ENCODE measurements around the gene TMEM132C.

TMEM132C gene

DNA sequence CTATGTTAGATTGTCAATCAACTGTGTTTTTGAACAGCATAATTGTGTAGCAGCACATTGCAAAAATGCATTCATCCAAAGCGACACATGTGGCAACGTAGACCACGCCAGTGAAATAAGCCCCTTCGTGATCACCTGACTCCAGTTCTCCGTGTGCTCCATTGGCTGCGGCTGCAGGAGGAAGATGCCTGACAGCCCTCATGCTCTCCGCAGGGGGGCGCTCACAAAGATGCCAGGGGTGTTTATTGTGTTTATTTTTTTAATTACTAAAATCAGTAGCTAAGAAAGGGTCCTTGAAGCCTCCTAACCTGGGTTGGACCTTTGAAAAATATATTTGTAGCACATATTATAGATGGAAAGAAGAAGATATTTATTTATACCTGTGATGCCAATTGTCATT is 440.5 kb downstream of the TMEM132C start:
- DNase-seq (ENCODE audit: low read depth in 2 of 2) = no peak

DNA sequence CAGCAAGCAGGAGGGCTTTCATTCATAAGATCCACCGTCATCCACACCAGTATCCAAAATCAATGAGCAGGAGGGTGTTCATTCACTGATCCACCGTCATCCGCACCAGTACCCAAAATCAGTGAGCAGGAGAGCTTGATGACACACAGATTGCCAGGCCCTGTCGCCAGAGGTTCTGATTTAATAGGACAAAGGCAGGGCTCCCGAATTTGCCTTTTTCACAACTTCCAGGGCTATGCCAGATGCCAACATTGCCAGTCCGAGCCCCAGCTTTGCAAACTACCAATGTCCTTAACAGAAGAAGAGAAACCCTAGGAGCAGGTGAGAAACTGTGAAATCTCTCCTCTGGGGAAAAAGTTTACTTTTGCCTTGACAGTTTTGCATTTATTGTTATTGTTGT is 441.8 kb downstream of the TMEM132C start:
- DNase-seq (ENCODE audit: low read depth in 2 of 2) = no peak

- no peak for DNase-seq (ENCODE audit: low read depth in 2 of 2)
Observed at GRCh38 chr12:128709660-128710059, 442.7 kb downstream of the TMEM132C start.

GRCh38 chr12:128711486-128711885 is 444.5 kb downstream of the TMEM132C start:
- no peak for DNase-seq (ENCODE audit: low read depth in 2 of 2)

GRCh38 chr12:128712622-128713021 is 445.7 kb downstream of the TMEM132C start:
- no peak for DNase-seq (ENCODE audit: low read depth in 2 of 2)

GRCh38 chr12:128715485-128715884 is 448.5 kb downstream of the TMEM132C start:
- DNase-seq (ENCODE audit: low read depth in 2 of 2) = no peak

- DNase-seq (ENCODE audit: low read depth in 2 of 2) = no peak
Observed at GRCh38 chr12:128724468-128725046, 457.6 kb downstream of the TMEM132C start.

- no peak for DNase-seq (ENCODE audit: low read depth in 2 of 2)
Observed at GRCh38 chr12:128726886-128727285, 459.9 kb downstream of the TMEM132C start.

- DNase-seq (ENCODE audit: low read depth in 2 of 2) = no peak
Observed at GRCh38 chr12:128727461-128727860, 460.5 kb downstream of the TMEM132C start.

GRCh38 chr12:128727999-128728398 is 461.0 kb downstream of the TMEM132C start:
- no peak for DNase-seq (ENCODE audit: low read depth in 2 of 2)

DNA sequence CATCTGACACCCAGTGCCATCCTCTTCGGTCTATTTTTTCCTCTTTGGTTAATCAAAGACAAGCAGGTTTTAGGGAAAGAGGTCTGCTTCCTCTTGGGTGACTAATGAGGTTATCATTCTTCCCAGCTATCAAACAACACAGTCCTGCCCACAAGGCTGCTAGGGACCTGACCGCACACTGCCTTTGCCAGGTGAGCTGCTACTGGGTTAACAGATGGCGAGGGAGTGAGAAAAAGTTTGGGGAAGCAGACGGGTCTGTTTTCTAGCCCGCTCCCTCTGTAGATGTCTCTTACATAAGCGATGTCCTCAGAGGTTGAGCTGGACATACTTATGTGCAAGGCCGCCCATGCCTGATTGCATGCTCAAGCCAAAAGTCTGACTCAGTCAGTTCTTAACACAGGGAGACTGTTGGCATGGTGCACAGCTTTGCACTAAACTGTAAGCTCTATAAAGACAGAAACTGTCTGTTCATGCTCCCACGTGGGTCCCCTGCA is 462.7 kb downstream of the TMEM132C start:
- DNase-seq (ENCODE audit: low read depth in 2 of 2) = no peak

GRCh38 chr12:128734371-128734770 is 467.4 kb downstream of the TMEM132C start:
- DNase-seq (ENCODE audit: low read depth in 2 of 2) = no peak

DNA sequence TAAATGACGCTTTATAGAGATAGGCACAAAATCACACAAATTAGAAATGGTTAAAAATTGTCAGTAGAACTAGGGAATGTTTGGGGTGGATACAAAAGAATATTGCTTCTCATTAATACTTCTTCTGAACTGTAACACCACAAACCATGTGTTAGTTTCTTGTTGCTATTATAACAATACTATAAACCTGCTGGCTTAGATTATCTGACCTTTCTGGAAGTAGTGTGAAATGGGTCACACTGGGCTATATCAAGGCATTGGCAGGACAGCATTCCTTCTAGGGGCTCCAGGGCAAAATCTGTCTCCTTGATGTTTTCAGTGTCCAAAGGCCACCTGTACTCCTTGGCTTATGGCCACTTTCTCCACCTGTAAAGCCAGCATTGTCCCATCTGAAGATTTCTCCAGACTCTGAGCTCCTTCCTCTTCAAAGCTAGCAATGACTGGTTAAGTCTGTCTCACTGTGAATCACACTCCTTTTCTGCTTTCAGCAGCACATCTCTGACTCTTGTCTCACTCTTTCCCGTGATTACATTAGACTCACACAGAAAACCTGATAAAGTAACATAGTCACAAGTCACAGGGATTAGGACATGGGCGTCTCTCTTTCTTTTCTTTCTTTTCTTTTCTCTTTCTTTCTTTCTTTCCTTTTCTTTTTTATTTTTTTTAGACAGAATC is 470.5 kb downstream of the TMEM132C start:
- no peak for DNase-seq (ENCODE audit: low read depth in 2 of 2)

- no peak for DNase-seq (ENCODE audit: low read depth in 2 of 2)
Observed at GRCh38 chr12:128743916-128744315, 476.9 kb downstream of the TMEM132C start.

DNA sequence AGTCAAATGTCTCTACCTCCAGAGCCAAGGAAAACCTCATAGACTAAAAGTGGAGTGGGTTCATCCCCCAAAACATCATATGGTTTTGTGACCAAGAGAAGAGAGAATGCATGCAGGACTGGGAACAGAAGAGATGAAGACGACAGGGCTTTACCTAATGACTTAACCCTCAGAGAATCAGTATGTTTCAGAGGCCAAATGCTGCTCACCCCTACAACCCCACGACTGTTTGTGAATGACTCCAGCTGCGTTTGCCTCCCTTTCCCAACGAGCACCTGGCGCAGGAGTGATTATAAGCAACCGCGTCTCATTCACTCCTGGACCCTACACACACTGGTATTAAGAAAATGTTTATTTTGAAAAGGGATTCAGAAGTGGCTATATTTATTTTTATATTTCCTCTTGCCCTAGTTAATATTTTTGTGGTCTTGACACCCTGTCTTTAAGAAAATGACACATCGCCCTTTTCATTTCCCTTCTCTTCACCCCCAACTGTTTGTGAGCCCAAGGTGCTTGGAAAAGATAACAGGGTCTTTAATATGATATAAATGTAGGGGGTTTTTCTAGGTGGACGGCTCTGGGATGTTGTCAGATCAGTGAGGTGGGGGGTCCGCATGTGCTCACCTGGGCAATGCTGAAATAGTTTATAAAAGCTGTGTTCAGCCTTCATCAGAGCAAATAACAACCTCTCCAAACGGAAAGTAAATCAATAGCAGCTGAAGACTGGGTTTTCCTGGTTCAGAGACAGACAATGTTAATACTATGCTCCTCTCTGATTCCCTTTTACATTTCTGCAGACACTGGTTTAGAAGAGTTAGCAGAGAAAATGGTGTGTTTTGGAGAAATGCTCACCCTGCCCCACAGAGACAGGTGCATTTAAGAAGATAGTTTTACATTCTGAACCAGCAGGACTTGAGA is 479.1 kb downstream of the TMEM132C start:
- DNase-seq (ENCODE audit: low read depth in 2 of 2) = no peak

DNA sequence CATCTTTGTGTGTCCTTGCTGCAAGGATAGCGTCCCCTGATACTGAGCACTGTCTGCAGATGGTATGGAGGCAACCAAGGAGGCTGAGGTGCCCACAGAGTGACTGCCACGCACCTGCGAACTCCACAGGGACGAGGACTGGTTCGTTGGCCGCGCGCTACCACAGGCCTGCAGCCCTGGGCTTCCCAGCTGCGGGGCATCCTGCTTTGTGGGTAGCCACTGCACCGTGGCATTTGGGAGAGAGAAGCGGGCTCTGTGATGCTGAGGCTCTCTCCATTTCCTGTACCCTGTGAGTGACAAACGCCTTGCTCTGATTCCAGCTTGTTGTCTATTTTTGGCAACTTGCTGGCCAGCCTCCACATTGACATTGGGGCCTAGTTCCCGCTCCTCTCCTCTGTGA is 480.5 kb downstream of the TMEM132C start:
- DNase-seq (ENCODE audit: low read depth in 2 of 2) = no peak

DNA sequence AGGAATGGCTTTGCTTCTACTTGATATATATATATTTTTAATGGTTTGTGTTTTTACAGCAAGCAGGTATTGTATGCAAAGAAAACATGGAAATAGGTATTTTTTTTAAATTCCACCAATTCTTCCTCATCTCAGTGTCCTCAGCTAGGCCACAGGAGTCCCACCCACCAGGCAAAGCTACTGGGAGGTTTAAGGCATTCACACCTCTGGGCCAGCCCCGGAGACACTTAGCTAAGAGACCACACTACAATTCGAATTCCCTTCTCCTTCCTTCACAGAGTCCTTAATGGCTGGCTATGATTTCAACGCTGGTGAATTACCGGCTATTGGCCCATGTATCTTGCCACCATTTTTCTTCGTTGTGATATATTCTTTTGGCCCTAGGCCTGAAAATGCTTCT is 485.4 kb downstream of the TMEM132C start:
- DNase-seq (ENCODE audit: low read depth in 2 of 2) = no peak

DNA sequence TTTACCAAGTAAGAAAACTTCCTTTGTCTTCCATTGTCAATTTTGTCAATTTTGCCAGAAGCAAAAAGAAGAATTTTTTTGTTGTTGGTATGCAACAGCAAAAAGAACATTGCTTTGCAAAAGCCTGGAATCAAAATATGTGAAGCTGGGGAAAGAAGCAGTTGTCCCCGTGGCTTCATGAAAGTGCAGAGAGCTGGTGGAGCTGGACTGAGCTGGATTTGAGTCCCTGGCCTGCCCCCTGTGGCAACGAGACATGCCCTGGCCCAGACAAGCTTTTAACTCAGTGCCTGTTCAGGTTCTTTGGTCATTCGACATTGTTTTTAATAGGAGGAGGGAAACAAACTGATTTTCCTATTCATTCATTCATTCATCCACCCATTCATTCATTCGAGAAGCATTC is 486.5 kb downstream of the TMEM132C start:
- no peak for DNase-seq (ENCODE audit: low read depth in 2 of 2)

DNA sequence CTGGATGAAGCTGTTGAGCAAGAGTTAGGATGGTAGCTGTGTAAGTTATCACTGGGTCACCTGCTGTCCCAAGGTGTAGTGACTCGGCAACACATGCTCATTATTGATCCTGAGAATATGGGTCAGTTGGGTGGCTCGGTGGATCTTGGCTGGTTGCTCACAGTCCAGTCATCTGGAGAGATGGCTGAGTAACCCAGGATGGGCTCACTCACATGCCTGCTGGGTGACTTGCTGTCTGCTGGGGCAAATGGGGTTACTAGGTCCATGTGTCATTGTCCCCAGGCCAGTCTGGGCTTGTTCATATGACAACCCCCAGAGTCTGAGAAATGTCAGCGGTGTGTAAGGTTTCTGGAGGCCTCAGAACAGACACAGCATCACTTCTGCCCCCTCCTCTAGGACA is 487.3 kb downstream of the TMEM132C start:
- DNase-seq (ENCODE audit: low read depth in 2 of 2) = no peak

DNA sequence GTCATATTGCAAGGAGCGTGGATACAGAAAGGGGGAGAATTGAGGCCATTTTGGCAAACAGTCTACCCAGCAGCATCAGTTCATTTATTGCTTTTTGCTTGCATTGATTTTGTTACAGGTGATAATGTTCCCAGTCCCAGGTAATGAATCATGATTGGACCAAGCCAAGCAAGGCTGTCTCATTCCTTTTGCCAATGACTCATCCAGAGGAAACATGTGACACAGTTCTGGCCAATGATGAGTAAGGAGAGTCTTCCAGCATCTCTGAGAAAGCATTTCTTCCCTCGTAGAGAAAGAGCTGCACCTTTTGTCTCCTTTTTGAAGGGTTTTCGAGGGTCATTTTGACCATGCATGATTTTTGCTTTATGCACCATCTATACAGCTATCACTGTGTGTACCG is 488.6 kb downstream of the TMEM132C start:
- no peak for DNase-seq (ENCODE audit: low read depth in 2 of 2)
